Loucy (cell line): ENCODE results near the gene IWS1.
A peak's percentile ranks its signal among the peaks of the same experiment; 100 is the strongest.

Source experiments
- CTCF ChIP-seq: fragments of 200-600 bp; sonication (generic); conservative IDR thresholded peaks from 2 replicates; pipeline ENCODE4 v1.5.1; 2014; ENCODE audit warnings: mild to moderate bottlenecking, antibody characterized with exemption, low read length
- EZH2phosphoT487 ChIP-seq: fragments of 200-600 bp; IDR thresholded peaks from 2 replicates; pipeline ENCODE4 v1.6.1; 2018; ENCODE audit warnings: antibody characterized with exemption, mild to moderate bottlenecking, moderate library complexity, borderline replicate concordance

- TF ChIP-seq CTCF = 0 out of 2 replicates have a peak, but pooled peaks have one; percentile 11
- no peak for TF ChIP-seq EZH2phosphoT487
These were observed 49.0 kb upstream of the IWS1 start for GRCh38 chr2:127575185-127575765.
